Stomach (tissue), 4 donors: ENCODE measurements around the gene TPO.

Source experiments
- CTCF ChIP-seq, 7 experiments: fragments of 450-650 bp in 4 of 7; fragments of 200-600 bp in 3 of 7; sonication (generic) in 3 of 7; IDR thresholded peaks; one replicate each; pipeline ENCODE4 v1.5.1; 2016 to 2019; ENCODE audit warnings: antibody characterized with exemption in 7 of 7, control low read depth in 2 of 7, mild to moderate bottlenecking in 1 of 7
- POLR2A ChIP-seq, 4 donors: fragments of 450-650 bp; IDR thresholded peaks; one replicate each; pipeline ENCODE4 v1.6.1; 2016; ENCODE audit warnings: antibody characterized with exemption in 4 of 4, control low read depth in 2 of 4, mild to moderate bottlenecking in 1 of 4, moderate library complexity in 1 of 4

DNA sequence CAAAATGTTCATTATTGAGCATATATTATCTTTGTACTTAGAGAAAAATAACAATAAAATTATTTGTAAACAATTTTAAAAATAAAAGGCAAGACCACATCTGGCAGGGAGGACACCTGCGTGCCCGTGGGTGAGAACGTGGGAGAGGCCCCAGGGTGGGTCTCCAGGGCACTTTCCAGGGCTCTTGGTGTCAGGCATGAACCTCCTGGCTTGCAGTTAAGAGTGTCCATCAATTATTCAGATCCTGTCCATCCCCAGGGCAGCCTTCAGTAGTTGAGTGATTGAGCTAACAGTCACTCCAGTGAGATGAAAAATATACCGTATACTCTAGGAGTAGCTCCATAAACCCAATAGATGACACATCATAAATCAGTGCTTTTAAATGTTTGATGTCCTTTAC, 49.7 kb downstream of the TPO start:
- TF ChIP-seq CTCF (IDR thresholded peaks at IDR 0.05) (no peak), POLR2A (IDR thresholded peaks at IDR 0.05) (no peak)
